Fibroblast of mammary gland (primary cell): ENCODE results near the gene CDH13.

ENCODE experiments used
- DNase-seq: peaks from one replicate; pipeline ENCODE4 v3.0.0-alpha.2; 2010; ENCODE audit warnings: low read depth
- H3K4me3 ChIP-seq: 2 replicates; pipeline ENCODE4 v1.5.1; 2011; ENCODE audit warnings: low read depth, mild to moderate bottlenecking, low read length, moderate library complexity; ENCODE audit not compliant: control insufficient read depth
- TF ChIP-seq, protein P1 (sequence below): conservative IDR thresholded peaks from 2 replicates; pipeline ENCODE4 v1.5.1; 2011; ENCODE audit warnings: low read depth, low read length, inconsistent platforms; ENCODE audit not compliant: control insufficient read depth, insufficient read depth

CDH13 gene

DNA sequence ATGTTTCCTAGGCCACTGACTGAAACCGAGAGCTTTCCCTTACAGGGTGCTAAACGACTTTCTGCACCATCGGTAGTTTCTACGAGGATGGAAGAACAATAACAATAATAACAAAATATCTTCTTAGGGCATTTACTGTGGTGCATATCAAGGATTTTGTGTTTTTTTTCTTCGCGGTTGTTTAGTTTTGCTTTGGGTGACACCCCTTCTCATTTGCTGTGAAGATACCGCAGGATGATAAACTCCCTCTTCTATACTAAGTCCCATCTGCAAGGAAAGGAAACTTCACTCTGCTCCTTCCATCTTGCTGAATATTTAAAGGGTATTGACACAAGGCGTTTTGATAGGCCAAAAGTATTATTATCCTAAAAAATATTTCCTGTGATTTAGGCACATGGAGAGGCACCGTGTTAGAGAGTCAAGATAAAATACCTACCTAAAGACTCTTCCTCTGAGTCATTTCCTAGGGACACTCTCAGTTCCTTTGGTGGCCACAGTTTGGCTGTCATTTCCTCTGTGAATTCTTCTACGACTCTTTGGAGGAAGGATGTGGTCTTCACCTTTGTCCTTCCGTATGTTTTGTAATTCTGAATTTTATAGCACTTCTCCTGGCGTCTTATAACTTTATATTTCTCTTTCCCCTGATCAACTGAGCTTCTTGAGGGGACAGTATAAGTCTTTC lies 318.8 kb downstream of the CDH13 start:
- TF ChIP-seq, protein P1, sequence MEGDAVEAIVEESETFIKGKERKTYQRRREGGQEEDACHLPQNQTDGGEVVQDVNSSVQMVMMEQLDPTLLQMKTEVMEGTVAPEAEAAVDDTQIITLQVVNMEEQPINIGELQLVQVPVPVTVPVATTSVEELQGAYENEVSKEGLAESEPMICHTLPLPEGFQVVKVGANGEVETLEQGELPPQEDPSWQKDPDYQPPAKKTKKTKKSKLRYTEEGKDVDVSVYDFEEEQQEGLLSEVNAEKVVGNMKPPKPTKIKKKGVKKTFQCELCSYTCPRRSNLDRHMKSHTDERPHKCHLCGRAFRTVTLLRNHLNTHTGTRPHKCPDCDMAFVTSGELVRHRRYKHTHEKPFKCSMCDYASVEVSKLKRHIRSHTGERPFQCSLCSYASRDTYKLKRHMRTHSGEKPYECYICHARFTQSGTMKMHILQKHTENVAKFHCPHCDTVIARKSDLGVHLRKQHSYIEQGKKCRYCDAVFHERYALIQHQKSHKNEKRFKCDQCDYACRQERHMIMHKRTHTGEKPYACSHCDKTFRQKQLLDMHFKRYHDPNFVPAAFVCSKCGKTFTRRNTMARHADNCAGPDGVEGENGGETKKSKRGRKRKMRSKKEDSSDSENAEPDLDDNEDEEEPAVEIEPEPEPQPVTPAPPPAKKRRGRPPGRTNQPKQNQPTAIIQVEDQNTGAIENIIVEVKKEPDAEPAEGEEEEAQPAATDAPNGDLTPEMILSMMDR: no peak
- no peak for DNase-seq
- no peak overlapping the region for H3K4me3 ChIP-seq

DNA sequence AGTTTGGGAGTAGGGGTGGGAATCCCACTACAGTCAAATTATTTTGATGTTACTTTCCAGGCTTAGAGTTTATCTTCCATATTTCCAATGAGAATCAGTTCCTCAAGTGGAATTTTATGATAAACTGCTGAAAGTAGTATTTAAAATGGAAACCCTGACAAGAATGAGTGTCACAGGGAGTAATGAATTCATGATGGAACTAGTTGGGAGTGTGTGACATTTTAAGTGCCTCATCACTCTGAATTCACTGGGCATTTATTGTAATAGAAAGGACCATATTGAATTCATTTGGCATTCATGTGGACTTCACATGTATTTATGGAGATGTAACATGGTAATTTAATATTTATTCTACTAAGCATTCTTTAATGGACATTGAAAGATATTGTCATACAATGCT lies 320.9 kb downstream of the CDH13 start:
- TF ChIP-seq, protein P1: no peak
- H3K4me3 ChIP-seq: no peak overlapping the region
- no peak for DNase-seq

DNA sequence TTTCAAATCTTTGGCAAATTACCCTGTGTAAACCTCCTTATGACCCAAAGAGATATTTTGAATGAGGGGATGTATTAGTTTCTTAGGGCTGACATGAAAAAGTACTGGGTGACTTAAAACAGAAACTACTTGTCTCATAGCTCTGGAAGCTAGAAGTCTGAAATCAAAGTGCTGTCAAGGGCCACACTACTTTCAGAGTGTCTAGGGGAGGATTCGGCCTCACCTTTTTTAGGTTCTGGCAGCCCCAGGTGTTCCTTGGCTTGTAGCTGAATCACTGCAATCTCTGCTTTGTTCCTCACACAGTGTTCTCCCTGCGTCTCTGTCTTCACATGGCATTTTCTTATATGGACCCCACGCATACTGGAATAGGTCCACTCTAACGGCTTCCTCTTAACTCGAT lies 322.2 kb downstream of the CDH13 start:
- no peak for DNase-seq
- no peak overlapping the region for H3K4me3 ChIP-seq
- TF ChIP-seq, protein P1: no peak

DNA sequence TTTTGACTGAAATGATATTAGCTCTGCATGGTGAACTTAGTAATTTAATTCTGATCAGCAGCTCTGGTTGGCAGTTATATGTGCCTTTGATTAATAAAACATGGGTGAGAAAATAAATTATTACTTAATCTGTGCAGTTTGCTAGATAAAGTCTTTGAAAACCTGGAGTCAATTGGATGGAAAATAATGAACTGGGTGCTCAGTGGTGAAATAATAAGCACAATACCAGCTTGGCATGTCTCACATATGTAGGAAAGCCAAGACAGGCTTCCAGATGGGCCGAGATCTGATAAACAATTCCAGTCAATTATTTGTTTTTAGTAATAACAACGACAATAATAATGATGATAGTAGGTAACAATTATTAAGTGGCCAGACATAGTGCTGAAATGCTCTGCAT lies 326.7 kb downstream of the CDH13 start:
- DNase-seq: no peak
- H3K4me3 ChIP-seq: no peak overlapping the region
- TF ChIP-seq, protein P1: no peak

DNA sequence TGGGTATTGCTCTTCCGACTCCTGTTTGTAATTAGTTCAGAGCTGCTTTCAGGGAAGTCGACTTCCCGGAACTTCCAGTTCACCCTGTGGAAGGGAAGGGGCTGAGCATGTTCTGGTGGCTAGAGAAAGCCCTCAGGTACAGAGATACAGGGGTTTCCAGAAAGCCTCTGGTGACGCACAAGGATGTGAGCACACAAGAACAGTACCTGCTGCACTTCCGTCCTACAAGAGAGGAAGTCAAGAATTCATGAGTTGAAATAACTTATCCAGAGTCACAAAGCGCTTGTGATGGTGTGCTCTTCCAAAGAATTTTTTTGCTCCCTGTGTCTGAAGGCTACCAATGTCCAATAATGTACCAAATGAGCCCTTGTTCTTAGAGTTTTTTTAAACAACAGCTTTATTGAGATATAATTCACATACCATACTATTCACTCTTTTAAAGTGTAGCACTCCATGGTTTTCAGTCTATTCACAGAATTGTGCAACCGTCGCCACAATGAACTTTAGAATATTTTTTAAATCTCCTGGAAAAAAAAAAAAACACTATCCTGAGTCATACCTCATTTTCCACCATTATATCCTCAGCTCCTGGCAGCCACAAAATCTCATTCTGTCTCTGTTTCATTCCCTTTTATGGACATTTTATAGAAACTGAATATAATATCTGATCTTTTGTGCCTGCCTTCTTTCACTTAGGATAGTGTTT lies 327.6 kb downstream of the CDH13 start:
- DNase-seq: peak; percentile 27
- TF ChIP-seq, protein P1: no peak
- H3K4me3 ChIP-seq: no peak overlapping the region

DNA sequence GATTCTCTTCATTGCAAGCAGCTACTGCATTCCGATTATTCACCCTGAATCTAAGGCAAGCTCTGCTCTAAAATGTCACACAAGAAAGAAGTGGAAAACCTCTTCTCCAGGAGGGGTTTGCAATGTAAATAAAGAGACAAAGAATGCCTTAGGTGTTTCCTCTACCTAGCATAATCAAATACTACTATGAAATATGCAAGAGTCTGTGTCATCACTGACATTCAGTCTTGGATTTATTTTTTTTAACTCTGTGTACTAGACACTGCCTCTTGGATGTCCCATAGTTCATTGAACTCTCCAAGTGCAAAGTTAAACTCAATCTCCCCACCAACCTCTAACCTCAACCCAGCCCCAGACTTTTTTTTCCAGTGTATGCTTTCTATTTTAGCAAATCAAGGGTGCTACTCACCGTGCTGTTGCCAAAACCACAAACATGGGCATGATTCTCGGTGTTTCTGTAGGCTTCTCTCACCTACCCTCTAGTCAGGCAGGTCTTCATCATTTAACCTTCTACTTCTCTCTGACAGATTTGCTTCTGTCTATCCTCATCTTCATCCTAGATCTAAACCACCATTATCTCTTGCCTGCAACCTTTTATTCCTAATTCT lies 329.1 kb downstream of the CDH13 start:
- TF ChIP-seq, protein P1: no peak
- no peak overlapping the region for H3K4me3 ChIP-seq
- DNase-seq: no peak
